Prostate gland (tissue), 2 donors: ENCODE measurements around the gene LRIG2. TPM values are rescaled to one million over a fixed set of nuclear protein-coding genes. Genes with fewer than 3 reads are reported as not detected.
A peak's percentile ranks its signal among the peaks of the same experiment; 100 is the strongest.
"Not testable (repeated sequence)": the region's sequence is repeated elsewhere in the genome, so short reads cannot be mapped to it uniquely, and the experiment has no call there.

Source experiments
- DNase-seq: peaks from one replicate; pipeline ENCODE4 v3.0.0-alpha.2; 2019; ENCODE audit warnings: low spot score
- H3K27ac ChIP-seq, 2 donors: fragments of 200-600 bp; sonication (generic); 2 replicates each; pipeline ENCODE4 v1.5.1; 2017 to 2019
- H3K27me3 ChIP-seq: fragments of 200-600 bp; sonication (generic); replicated peaks from 2 replicates; pipeline ENCODE4 v1.5.1; 2019; ENCODE audit not compliant: insufficient read depth
- H3K36me3 ChIP-seq, 2 donors: fragments of 200-600 bp; sonication (generic); 1 replicate in 1 of 2; 2 replicates in 1 of 2; pipeline versions ENCODE4 v1.5.1 to v1.8.1; 2017 to 2019
- H3K4me1 ChIP-seq: fragments of 200-600 bp; sonication (generic); replicated peaks from 2 replicates; pipeline ENCODE4 v1.5.1; 2019
- H3K4me3 ChIP-seq, 2 donors: fragments of 200-600 bp; sonication (generic); 2 replicates each; pipeline ENCODE4 v1.5.1; 2017 to 2019
- H3K9me3 ChIP-seq: fragments of 200-600 bp; sonication (generic); 2 replicates; pipeline ENCODE4 v1.5.1; 2017
- CTCF ChIP-seq, 4 experiments: fragments of 200-600 bp in 2 of 4; fragments of 450-650 bp in 2 of 4; sonication (generic) in 2 of 4; IDR thresholded peaks; 1 replicate in 3 of 4; 2 replicates in 1 of 4; pipeline ENCODE4 v1.5.1; 2016 to 2019; ENCODE audit warnings: antibody characterized with exemption in 4 of 4, mild to moderate bottlenecking in 2 of 4, moderate library complexity in 2 of 4
- POLR2A ChIP-seq: fragments of 450-650 bp; IDR thresholded peaks from one replicate; pipeline ENCODE4 v1.6.1; 2016; ENCODE audit warnings: antibody characterized with exemption, mild to moderate bottlenecking
- POLR2AphosphoS5 ChIP-seq: sonication (generic); formaldehyde crosslinking; IDR thresholded peaks from one replicate; pipeline ENCODE4 v1.6.1; 2017; ENCODE audit warnings: antibody characterized with exemption
- WGBS: methylation state at CpG from one replicate; pipeline ENCODE4 v1.1.5; 2018; 5-methylcytosine and 5-hydroxymethylcytosine counted together
- intact Hi-C: fragments of 100-400 bp; cut with DNase I; formaldehyde crosslinking; loops from one replicate; pipeline ENCODE4 v1.14.2; 2022
- total RNA-seq, 2 donors: library from RNA; depleted of rRNA; stranded (reverse); fragments of >200 nt; gene quantifications; one replicate each; pipeline ENCODE4 v1.1.0, GENCODE V29; 2016

LRIG2 gene
- total RNA-seq, 2 donors from 2014 or later, result 20.8 to 26.6 TPM

GRCh38 chr1:113040718-113041412 is 32.1 kb upstream of the LRIG2 start:
- intact Hi-C loops, result loop anchor here (5.0 to 10.0 kb wide), 2 partner anchors 86 to 234 kb away; partner anchors contain the start of gene SLC16A1
- Histone ChIP-seq H3K36me3 (no peaks in the 10 kb centered on the region), H3K27me3 (no peaks in the 10 kb centered on the region), H3K4me1 (no peaks in the 10 kb centered on the region), H3K4me3 (no peak overlapping the region), H3K9me3 (no peaks in the 10 kb centered on the region), H3K27ac (no peak overlapping the region)
- TF ChIP-seq CTCF (IDR thresholded peaks at IDR 0.05) (no peak), POLR2AphosphoS5 (no peak), POLR2A (no peak)
- 87% methylated on average over 8 of the region's 8 CpGs for WGBS
- no peak for DNase-seq

- no peaks in the 10 kb centered on the region for H3K27me3 ChIP-seq
- DNase-seq, result no peak
- WGBS, result 30% methylated on average over 1 of the region's 1 CpG
- intact Hi-C loops, result loop anchor here (1.0 to 10.0 kb wide), 3 partner anchors 87 to 325 kb away; partner anchors contain the start of gene SLC16A1
- no peaks in the 10 kb centered on the region for H3K4me1 ChIP-seq
- no peak overlapping the region for H3K27ac ChIP-seq
- H3K4me3 ChIP-seq, result no peak overlapping the region
- TF ChIP-seq CTCF (IDR thresholded peaks at IDR 0.05), result no peak
- no peak for TF ChIP-seq POLR2AphosphoS5
- TF ChIP-seq POLR2A, result no peak
- H3K9me3 ChIP-seq, result no peaks in the 10 kb centered on the region
- H3K36me3 ChIP-seq, result no peaks in the 10 kb centered on the region
These were observed 31.3 kb upstream of the LRIG2 start for GRCh38 chr1:113041569-113042284.

GRCh38 chr1:113042285-113043143 is 30.5 kb upstream of the LRIG2 start:
- peak; percentile 69 for DNase-seq
- intact Hi-C loops, result loop anchor here (1.0 to 10.0 kb wide), 4 partner anchors 88 to 326 kb away; partner anchors contain the start of gene SLC16A1
- Histone ChIP-seq H3K27ac (no peak overlapping the region), H3K4me1 (no peaks in the 10 kb centered on the region), H3K9me3 (no peaks in the 10 kb centered on the region), H3K36me3 (no peaks in the 10 kb centered on the region), H3K27me3 (no peaks in the 10 kb centered on the region), H3K4me3 (no peak overlapping the region)
- TF ChIP-seq CTCF (IDR thresholded peaks at IDR 0.05) (peak in 3 of 4 experiments; percentile 55 to 65 (median 61)), POLR2A (no peak), POLR2AphosphoS5 (peak; percentile 27)
- 24% methylated on average over 11 of the region's 11 CpGs for whole genome bisulfite sequencing

GRCh38 chr1:113043144-113043488 is 29.9 kb upstream of the LRIG2 start:
- not testable (repeated sequence) for H3K4me1 ChIP-seq, H3K36me3 ChIP-seq, DNase-seq, H3K9me3 ChIP-seq, H3K27me3 ChIP-seq, H3K27ac ChIP-seq, H3K4me3 ChIP-seq
- intact Hi-C loops, result loop anchor here (1.0 to 10.0 kb wide), 3 partner anchors 88 to 236 kb away; partner anchors contain the start of gene SLC16A1
- 80% methylated on average over 12 of the region's 12 CpGs for WGBS

GRCh38 chr1:113046569-113046968 is 26.4 kb upstream of the LRIG2 start:
- H3K4me3 ChIP-seq, result no peak overlapping the region
- intact Hi-C loops, result loop anchor here (10.0 kb wide), 1 partner anchor 92 kb away; the partner anchor contains the start of gene SLC16A1
- no peak for DNase-seq
- no peak for TF ChIP-seq CTCF (IDR thresholded peaks at IDR 0.05)
- no peak for TF ChIP-seq POLR2A
- TF ChIP-seq POLR2AphosphoS5, result no peak
- 83% methylated on average over 4 of the region's 4 CpGs for whole genome bisulfite sequencing
- H3K27me3 ChIP-seq, result no peaks in the 10 kb centered on the region
- no peaks in the 10 kb centered on the region for H3K9me3 ChIP-seq
- H3K4me1 ChIP-seq, result no peaks in the 10 kb centered on the region
- no peak overlapping the region for H3K27ac ChIP-seq
- H3K36me3 ChIP-seq, result no peaks in the 10 kb centered on the region
